Neural cell (in vitro differentiated cells): ENCODE results near the gene PTPRR. TPM values are rescaled to one million over a fixed set of nuclear protein-coding genes. Genes with fewer than 3 reads are reported as not detected.

ENCODE experiments used
- H2AFZ ChIP-seq: fragments of 200-600, 300-800 bp; sonication (generic), shearing (Covaris generic); 2 replicates; pipeline ENCODE4 v1.6.0; 2014; ENCODE audit warnings: low read depth, mild to moderate bottlenecking, antibody characterized with exemption, low read length, moderate library complexity
- H3F3A ChIP-seq: fragments of 200-600 bp; shearing (Covaris generic); 2 replicates; pipeline ENCODE4 v1.6.1; 2016; ENCODE audit warnings: mild to moderate bottlenecking, moderate library complexity, mixed read lengths, antibody characterized with exemption, low read length; ENCODE audit not compliant: insufficient read depth, poor library complexity, severe bottlenecking
- H3K27ac ChIP-seq: fragments of 200-600, 300-800 bp; sonication (generic), shearing (Covaris generic); 2 replicates; pipeline ENCODE4 v1.5.1; 2014; ENCODE audit warnings: mild to moderate bottlenecking, low read length, moderate library complexity
- H3K27me3 ChIP-seq: fragments of 300-800, 200-600 bp; sonication (generic), shearing (Covaris generic); 2 replicates; pipeline ENCODE4 v1.6.0; 2014; ENCODE audit warnings: mild to moderate bottlenecking, low read depth, low read length, moderate library complexity; ENCODE audit not compliant: insufficient read depth
- H3K36me3 ChIP-seq: fragments of 300-800, 200-600 bp; sonication (generic), shearing (Covaris generic); 2 replicates; pipeline ENCODE4 v1.5.1; 2014; ENCODE audit warnings: mild to moderate bottlenecking, antibody characterized with exemption, low read length, moderate library complexity; ENCODE audit not compliant: insufficient read depth
- H3K4me2 ChIP-seq: fragments of 300-800, 200-600 bp; sonication (generic), shearing (Covaris generic); 2 replicates; pipeline ENCODE4 v1.6.0; 2014; ENCODE audit warnings: mild to moderate bottlenecking, low read length
- H3K4me3 ChIP-seq: fragments of 300-800, 200-600 bp; sonication (generic), shearing (Covaris generic); 2 replicates; pipeline ENCODE4 v1.5.1; 2014; ENCODE audit warnings: mild to moderate bottlenecking, low read length, moderate library complexity
- H3K79me2 ChIP-seq: fragments of 200-600 bp; shearing (Covaris generic); replicated peaks from 2 replicates; pipeline ENCODE4 v1.6.0; 2014; ENCODE audit warnings: mild to moderate bottlenecking, low read length, moderate library complexity; ENCODE audit not compliant: insufficient read depth
- H3K9ac ChIP-seq: fragments of 300-800, 200-600 bp; sonication (generic), shearing (Covaris generic); 2 replicates; pipeline ENCODE4 v1.6.1; 2016; ENCODE audit warnings: mild to moderate bottlenecking, low read length, mixed read lengths
- H3K9me2 ChIP-seq: fragments of 200-600 bp; shearing (Covaris generic); 2 replicates; pipeline ENCODE4 v1.6.1; 2016; ENCODE audit warnings: mild to moderate bottlenecking, low read length, mixed read lengths; ENCODE audit not compliant: insufficient read depth
- H3K9me3 ChIP-seq: fragments of 200-600, 300-800 bp; sonication (generic), shearing (Covaris generic); 2 replicates; pipeline ENCODE4 v1.6.1; 2016; ENCODE audit warnings: mild to moderate bottlenecking, mixed run types, low read length, moderate library complexity, mixed read lengths
- H4K20me1 ChIP-seq: fragments of 200-600 bp; shearing (Covaris generic); 2 replicates; pipeline ENCODE4 v1.6.1; 2016; ENCODE audit warnings: mild to moderate bottlenecking, mixed run types; ENCODE audit not compliant: insufficient read depth
- EP300 ChIP-seq: fragments of 450-650 bp; conservative IDR thresholded peaks from 2 replicates; pipeline ENCODE4 v1.6.1; 2014; ENCODE audit warnings: antibody characterized with exemption, mild to moderate bottlenecking, moderate library complexity; ENCODE audit not compliant: poor library complexity, severe bottlenecking
- EZH2 ChIP-seq: fragments of 200-600, 300-800 bp; shearing (Covaris generic), sonication (generic); IDR thresholded peaks from 2 replicates; pipeline ENCODE4 v1.6.1; 2014; ENCODE audit warnings: antibody characterized with exemption, low read length, borderline replicate concordance, mild to moderate bottlenecking; ENCODE audit not compliant: insufficient read depth, poor library complexity, severe bottlenecking
- MXI1 ChIP-seq: fragments of 450-650 bp; conservative IDR thresholded peaks from 2 replicates; pipeline ENCODE4 v1.6.1; 2014; ENCODE audit warnings: antibody characterized with exemption, mild to moderate bottlenecking; ENCODE audit not compliant: poor library complexity, severe bottlenecking
- POLR2AphosphoS5 ChIP-seq: IDR thresholded peaks from 2 replicates; pipeline ENCODE4 v1.6.1; 2012
- RAD21 ChIP-seq: fragments of 450-650 bp; conservative IDR thresholded peaks from 2 replicates; pipeline ENCODE4 v1.6.1; 2014; ENCODE audit warnings: antibody characterized with exemption, mild to moderate bottlenecking, moderate library complexity
- REST ChIP-seq: IDR thresholded peaks from 2 replicates; pipeline ENCODE4 v1.6.1; 2012; ENCODE audit warnings: borderline replicate concordance
- SMC3 ChIP-seq: fragments of 450-650 bp; conservative IDR thresholded peaks from 2 replicates; pipeline ENCODE4 v1.6.1; 2014; ENCODE audit warnings: antibody characterized with exemption, mild to moderate bottlenecking, moderate library complexity; ENCODE audit not compliant: poor library complexity
- TAF1 ChIP-seq: IDR thresholded peaks from 2 replicates; pipeline ENCODE4 v1.6.1; 2012; ENCODE audit warnings: low read depth
- polyA plus RNA-seq: library from polyadenylated mRNA; depleted of rRNA; stranded (reverse); fragments of >200 nt; gene quantifications from 2 replicates; pipeline ENCODE4 v1.2.3, GENCODE V29; 2014
- TF ChIP-seq, protein P1 (sequence below): fragments of 450-650 bp; IDR thresholded peaks from 2 replicates; pipeline ENCODE4 v1.5.1; 2014; ENCODE audit warnings: antibody characterized with exemption, mild to moderate bottlenecking, moderate library complexity; ENCODE audit not compliant: poor library complexity, severe bottlenecking

The PTPRR gene
- polyA plus RNA-seq, 1 donor from 2014 or later: 2.2 TPM

- H4K20me1 ChIP-seq: no peaks in the 10 kb centered on the region
- no peaks in the 10 kb centered on the region for H3K36me3 ChIP-seq
- H3K9ac ChIP-seq: no peak overlapping the region
- H3F3A ChIP-seq: no peaks in the 10 kb centered on the region
- no peaks in the 10 kb centered on the region for H3K9me2 ChIP-seq
- no peaks in the 10 kb centered on the region for H3K79me2 ChIP-seq
- no peak overlapping the region for H3K4me3 ChIP-seq
- no peak for TF ChIP-seq RAD21
- no peak for TF ChIP-seq POLR2AphosphoS5
- TF ChIP-seq MXI1: no peak
- no peak for TF ChIP-seq EP300
- TF ChIP-seq REST: no peak
- TF ChIP-seq EZH2: no peak
- TF ChIP-seq, protein P1, sequence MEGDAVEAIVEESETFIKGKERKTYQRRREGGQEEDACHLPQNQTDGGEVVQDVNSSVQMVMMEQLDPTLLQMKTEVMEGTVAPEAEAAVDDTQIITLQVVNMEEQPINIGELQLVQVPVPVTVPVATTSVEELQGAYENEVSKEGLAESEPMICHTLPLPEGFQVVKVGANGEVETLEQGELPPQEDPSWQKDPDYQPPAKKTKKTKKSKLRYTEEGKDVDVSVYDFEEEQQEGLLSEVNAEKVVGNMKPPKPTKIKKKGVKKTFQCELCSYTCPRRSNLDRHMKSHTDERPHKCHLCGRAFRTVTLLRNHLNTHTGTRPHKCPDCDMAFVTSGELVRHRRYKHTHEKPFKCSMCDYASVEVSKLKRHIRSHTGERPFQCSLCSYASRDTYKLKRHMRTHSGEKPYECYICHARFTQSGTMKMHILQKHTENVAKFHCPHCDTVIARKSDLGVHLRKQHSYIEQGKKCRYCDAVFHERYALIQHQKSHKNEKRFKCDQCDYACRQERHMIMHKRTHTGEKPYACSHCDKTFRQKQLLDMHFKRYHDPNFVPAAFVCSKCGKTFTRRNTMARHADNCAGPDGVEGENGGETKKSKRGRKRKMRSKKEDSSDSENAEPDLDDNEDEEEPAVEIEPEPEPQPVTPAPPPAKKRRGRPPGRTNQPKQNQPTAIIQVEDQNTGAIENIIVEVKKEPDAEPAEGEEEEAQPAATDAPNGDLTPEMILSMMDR: no peak
- no peak for TF ChIP-seq TAF1
- no peak for TF ChIP-seq SMC3
- H2AFZ ChIP-seq: no peak overlapping the region
- no peaks in the 10 kb centered on the region for H3K27me3 ChIP-seq
- no peak overlapping the region for H3K4me2 ChIP-seq
- H3K27ac ChIP-seq: no peak overlapping the region
- peaks cover 5% of the 10 kb centered on the region for H3K9me3 ChIP-seq
Observed at GRCh38 chr12:70732287-70732686, 188.3 kb downstream of the PTPRR start.

GRCh38 chr12:70730675-70731180, 189.8 kb downstream of the PTPRR start:
- Histone ChIP-seq H3K27me3 (no peaks in the 10 kb centered on the region), H3K4me2 (no peak overlapping the region), H3K36me3 (no peaks in the 10 kb centered on the region), H3K9me3 (peaks cover 3% of the 10 kb centered on the region), H3K9ac (no peak overlapping the region), H3K4me3 (no peak overlapping the region), H2AFZ (no peak overlapping the region), H3K9me2 (no peaks in the 10 kb centered on the region), H4K20me1 (no peaks in the 10 kb centered on the region), H3F3A (no peaks in the 10 kb centered on the region), H3K27ac (no peak overlapping the region), H3K79me2 (no peaks in the 10 kb centered on the region)
- TF ChIP-seq, protein P1: no peak
- TF ChIP-seq MXI1 (no peak), REST (no peak), EZH2 (no peak), RAD21 (no peak), TAF1 (no peak)
